Neural cell (in vitro differentiated cells): ENCODE results near the gene NBEA.

Source experiments
- EP300 ChIP-seq: fragments of 450-650 bp; conservative IDR thresholded peaks from 2 replicates; pipeline ENCODE4 v1.6.1; 2014; ENCODE audit warnings: antibody characterized with exemption, mild to moderate bottlenecking, moderate library complexity; ENCODE audit not compliant: poor library complexity, severe bottlenecking
- EZH2 ChIP-seq: fragments of 200-600, 300-800 bp; shearing (Covaris generic), sonication (generic); IDR thresholded peaks from 2 replicates; pipeline ENCODE4 v1.6.1; 2014; ENCODE audit warnings: antibody characterized with exemption, low read length, borderline replicate concordance, mild to moderate bottlenecking; ENCODE audit not compliant: insufficient read depth, poor library complexity, severe bottlenecking
- POLR2AphosphoS5 ChIP-seq: IDR thresholded peaks from 2 replicates; pipeline ENCODE4 v1.6.1; 2012
- SMC3 ChIP-seq: fragments of 450-650 bp; conservative IDR thresholded peaks from 2 replicates; pipeline ENCODE4 v1.6.1; 2014; ENCODE audit warnings: antibody characterized with exemption, mild to moderate bottlenecking, moderate library complexity; ENCODE audit not compliant: poor library complexity
- TF ChIP-seq, protein P1 (sequence below): IDR thresholded peaks from 2 replicates; pipeline ENCODE4 v1.6.1; 2012; ENCODE audit warnings: borderline replicate concordance

DNA sequence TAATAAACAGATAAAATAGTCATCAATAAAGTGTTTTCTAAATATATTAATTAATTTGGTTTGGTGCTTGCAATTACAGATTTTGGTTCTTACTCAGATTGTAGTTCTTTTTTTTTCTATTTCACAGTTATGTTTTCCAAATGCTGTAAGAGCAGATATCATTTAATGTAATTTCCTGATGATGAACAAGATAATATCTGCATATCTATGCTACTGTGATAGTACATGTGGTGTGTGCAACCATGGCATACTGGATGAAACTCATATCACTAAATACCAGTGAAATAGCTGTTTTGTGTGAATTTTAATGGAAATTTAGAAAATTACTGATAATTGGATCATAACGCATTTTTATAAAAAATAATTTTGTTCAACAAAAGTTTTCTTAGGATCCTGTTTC lies 623.2 kb downstream of the NBEA start:
- TF ChIP-seq SMC3 (no peak), EZH2 (no peak), POLR2AphosphoS5 (no peak), EP300 (no peak)
- TF ChIP-seq, protein P1, sequence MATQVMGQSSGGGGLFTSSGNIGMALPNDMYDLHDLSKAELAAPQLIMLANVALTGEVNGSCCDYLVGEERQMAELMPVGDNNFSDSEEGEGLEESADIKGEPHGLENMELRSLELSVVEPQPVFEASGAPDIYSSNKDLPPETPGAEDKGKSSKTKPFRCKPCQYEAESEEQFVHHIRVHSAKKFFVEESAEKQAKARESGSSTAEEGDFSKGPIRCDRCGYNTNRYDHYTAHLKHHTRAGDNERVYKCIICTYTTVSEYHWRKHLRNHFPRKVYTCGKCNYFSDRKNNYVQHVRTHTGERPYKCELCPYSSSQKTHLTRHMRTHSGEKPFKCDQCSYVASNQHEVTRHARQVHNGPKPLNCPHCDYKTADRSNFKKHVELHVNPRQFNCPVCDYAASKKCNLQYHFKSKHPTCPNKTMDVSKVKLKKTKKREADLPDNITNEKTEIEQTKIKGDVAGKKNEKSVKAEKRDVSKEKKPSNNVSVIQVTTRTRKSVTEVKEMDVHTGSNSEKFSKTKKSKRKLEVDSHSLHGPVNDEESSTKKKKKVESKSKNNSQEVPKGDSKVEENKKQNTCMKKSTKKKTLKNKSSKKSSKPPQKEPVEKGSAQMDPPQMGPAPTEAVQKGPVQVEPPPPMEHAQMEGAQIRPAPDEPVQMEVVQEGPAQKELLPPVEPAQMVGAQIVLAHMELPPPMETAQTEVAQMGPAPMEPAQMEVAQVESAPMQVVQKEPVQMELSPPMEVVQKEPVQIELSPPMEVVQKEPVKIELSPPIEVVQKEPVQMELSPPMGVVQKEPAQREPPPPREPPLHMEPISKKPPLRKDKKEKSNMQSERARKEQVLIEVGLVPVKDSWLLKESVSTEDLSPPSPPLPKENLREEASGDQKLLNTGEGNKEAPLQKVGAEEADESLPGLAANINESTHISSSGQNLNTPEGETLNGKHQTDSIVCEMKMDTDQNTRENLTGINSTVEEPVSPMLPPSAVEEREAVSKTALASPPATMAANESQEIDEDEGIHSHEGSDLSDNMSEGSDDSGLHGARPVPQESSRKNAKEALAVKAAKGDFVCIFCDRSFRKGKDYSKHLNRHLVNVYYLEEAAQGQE, result no peak
